H1 (cell line): ENCODE measurements around the gene PSD. TPM values are rescaled to one million over a fixed set of nuclear protein-coding genes. Genes with fewer than 3 reads are reported as not detected.
A peak's percentile ranks its signal among the peaks of the same experiment; 100 is the strongest.

Source experiments
- CTCF ChIA-PET: fragments of 300-600 bp; sonication (Branson Sonifier 250); formaldehyde crosslinking; loops from one replicate; lab custom pipeline; 2021; ENCODE audit not compliant: partially characterized antibody; lab: Charles Lee
- POLR2A ChIA-PET: fragments of 300-600 bp; sonication (Branson Sonifier 250); formaldehyde crosslinking; loops from one replicate; lab custom pipeline; 2021; ENCODE audit warnings: inconsistent platforms; ENCODE audit not compliant: partially characterized antibody; lab: Charles Lee
- DNase-seq, 2 experiments: peaks; one replicate each; pipeline versions ENCODE4 v3.0.0 to v3.0.0-alpha.2; 2010 to 2022; ENCODE audit warnings: low spot score in 2 of 2, low read depth in 1 of 2, mixed read lengths in 1 of 2
- FAIRE-seq: peaks from 2 replicates; lab custom pipeline; 2011; peaks lifted over from hg19 to GRCh38; lab: Jason Lieb, UNC
- H2AFZ ChIP-seq: 2 replicates; pipeline ENCODE4 v1.8.1; 2012; ENCODE audit warnings: low read length, inconsistent platforms
- H2AK5ac ChIP-seq: 2 replicates; pipeline ENCODE4 v1.6.1; 2013; ENCODE audit warnings: low read depth, low read length
- H2BK120ac ChIP-seq: replicated peaks from 2 replicates; pipeline ENCODE3; 2013; ENCODE audit warnings: low read depth, low read length, inconsistent platforms
- H2BK12ac ChIP-seq: 2 replicates; pipeline ENCODE4 v1.6.1; 2013; ENCODE audit warnings: low read depth, low read length
- H2BK15ac ChIP-seq: 2 replicates; pipeline ENCODE4 v1.6.1; 2013; ENCODE audit warnings: low read length
- H2BK20ac ChIP-seq: 2 replicates; pipeline ENCODE4 v1.6.1; 2013; ENCODE audit warnings: low read length
- H2BK5ac ChIP-seq: 2 replicates; pipeline ENCODE4 v1.6.1; 2013; ENCODE audit warnings: low read depth, low read length
- H3K14ac ChIP-seq: 2 replicates; pipeline ENCODE4 v1.6.1; 2013; ENCODE audit warnings: inconsistent platforms; ENCODE audit not compliant: insufficient read length
- H3K18ac ChIP-seq: 2 replicates; pipeline ENCODE4 v1.6.1; 2013; ENCODE audit warnings: low read length; ENCODE audit errors: extremely low read depth
- H3K23ac ChIP-seq: 2 replicates; pipeline ENCODE4 v1.6.1; 2013; ENCODE audit warnings: inconsistent platforms; ENCODE audit not compliant: insufficient read length
- H3K23me2 ChIP-seq: 2 replicates; pipeline ENCODE4 v1.6.1; 2013; ENCODE audit warnings: low read depth, low read length
- H3K27ac ChIP-seq: 2 replicates; pipeline ENCODE4 v1.6.1; 2011; ENCODE audit warnings: low read depth, low read length, inconsistent platforms
- H3K27me3 ChIP-seq, 4 experiments: replicated peaks in 1 of 4; 1 replicate in 1 of 4; 2 replicates in 3 of 4; pipeline versions ENCODE4 v1.6.1 to v1.8.1; 2011 to 2013; ENCODE audit warnings: low read length in 3 of 4, mild to moderate bottlenecking in 3 of 4, inconsistent platforms in 2 of 4, mixed read lengths in 2 of 4, moderate library complexity in 1 of 4; ENCODE audit not compliant: control insufficient read depth in 3 of 4, insufficient read depth in 3 of 4; ENCODE audit errors: extremely low read depth in 1 of 4
- H3K36me3 ChIP-seq, 4 experiments: 2 replicates each; pipeline versions ENCODE4 v1.6.1 to v1.8.1; 2011 to 2013; ENCODE audit warnings: mild to moderate bottlenecking in 4 of 4, low read length in 3 of 4, moderate library complexity in 2 of 4, control low read depth in 1 of 4, inconsistent platforms in 1 of 4; ENCODE audit not compliant: insufficient read depth in 4 of 4, control insufficient read depth in 2 of 4
- H3K4ac ChIP-seq: replicated peaks from 2 replicates; pipeline ENCODE3; 2013; ENCODE audit warnings: low read length, low read depth, mixed read lengths, inconsistent platforms; ENCODE audit not compliant: insufficient read length
- H3K4me1 ChIP-seq, 4 experiments: replicated peaks in 1 of 4; 1 replicate in 1 of 4; 2 replicates in 3 of 4; pipeline versions ENCODE4 v1.6.1 to v1.8.1; 2011 to 2013; ENCODE audit warnings: low read length in 3 of 4, inconsistent platforms in 2 of 4, mixed read lengths in 1 of 4; ENCODE audit not compliant: insufficient read depth in 4 of 4, control insufficient read depth in 3 of 4
- H3K4me2 ChIP-seq, 2 experiments: 2 replicates each; pipeline versions ENCODE4 v1.6.1 to v1.8.1; 2011 to 2013; ENCODE audit warnings: low read depth in 2 of 2, low read length in 2 of 2, control low read depth in 1 of 2, inconsistent platforms in 1 of 2, mild to moderate bottlenecking in 1 of 2; ENCODE audit not compliant: insufficient read depth in 1 of 2
- H3K4me3 ChIP-seq, 4 experiments: fragments of 200-600, 300-600 bp in 1 of 4; sonication (generic), shearing (Covaris generic), sonication (Bioruptor Twin) in 1 of 4; 2 replicates each; pipeline versions ENCODE4 v1.5.1 to v1.8.1; 2011 to 2016; ENCODE audit warnings: low read length in 4 of 4, low read depth in 3 of 4, control low read depth in 2 of 4, inconsistent platforms in 2 of 4, mild to moderate bottlenecking in 2 of 4, mixed read lengths in 1 of 4, moderate library complexity in 1 of 4; ENCODE audit not compliant: insufficient read depth in 2 of 4; ENCODE audit errors: extremely low read depth in 1 of 4
- H3K56ac ChIP-seq: replicated peaks from 2 replicates; pipeline ENCODE3; 2013; ENCODE audit warnings: low read depth, mild to moderate bottlenecking, mixed read lengths, low read length, inconsistent platforms; ENCODE audit not compliant: insufficient read length
- H3K79me1 ChIP-seq: 2 replicates; pipeline ENCODE4 v1.6.1; 2013; ENCODE audit warnings: low read depth, low read length, control low read depth
- H3K79me2 ChIP-seq, 2 experiments: 2 replicates each; pipeline versions ENCODE4 v1.6.1 to v1.8.1; 2012 to 2013; ENCODE audit warnings: low read length in 2 of 2, mild to moderate bottlenecking in 2 of 2, inconsistent platforms in 1 of 2; ENCODE audit not compliant: insufficient read depth in 2 of 2, control insufficient read depth in 1 of 2
- H3K9ac ChIP-seq, 4 experiments: replicated peaks in 1 of 4; 1 replicate in 1 of 4; 2 replicates in 3 of 4; pipeline versions ENCODE4 v1.6.1 to v1.8.1; 2011 to 2013; ENCODE audit warnings: low read depth in 3 of 4, low read length in 3 of 4, control low read depth in 2 of 4, mild to moderate bottlenecking in 2 of 4, moderate library complexity in 2 of 4, inconsistent platforms in 1 of 4; ENCODE audit errors: extremely low read depth in 1 of 4
- H3K9me3 ChIP-seq, 2 experiments: 2 replicates each; pipeline versions ENCODE4 v1.6.1 to v1.8.1; 2012 to 2013; ENCODE audit warnings: mild to moderate bottlenecking in 2 of 2, moderate library complexity in 2 of 2, control low read depth in 1 of 2, inconsistent platforms in 1 of 2, low read depth in 1 of 2, low read length in 1 of 2, mixed read lengths in 1 of 2; ENCODE audit not compliant: insufficient read depth in 2 of 2
- H4K20me1 ChIP-seq, 2 experiments: replicated peaks in 1 of 2; 2 replicates each; pipeline versions ENCODE3 to v1.8.1; 2011 to 2013; ENCODE audit warnings: inconsistent platforms in 2 of 2, low read length in 2 of 2, mild to moderate bottlenecking in 1 of 2; ENCODE audit not compliant: insufficient read depth in 2 of 2, control insufficient read depth in 1 of 2
- H4K5ac ChIP-seq: 2 replicates; pipeline ENCODE4 v1.6.1; 2013; ENCODE audit warnings: low read length, low read depth, mixed read lengths, inconsistent platforms; ENCODE audit not compliant: insufficient read length
- H4K8ac ChIP-seq: 2 replicates; pipeline ENCODE4 v1.8.0; 2013; ENCODE audit warnings: mild to moderate bottlenecking, moderate library complexity, low read length, inconsistent platforms; ENCODE audit not compliant: insufficient read depth; ENCODE audit errors: extremely low read depth
- H4K91ac ChIP-seq: replicated peaks from 2 replicates; pipeline ENCODE3; 2013; ENCODE audit warnings: low read length, mixed read lengths, inconsistent platforms; ENCODE audit not compliant: insufficient read length
- BACH1 ChIP-seq: IDR thresholded peaks from 2 replicates; pipeline ENCODE4 v1.6.1; 2012; ENCODE audit warnings: low read length, improper control_type of control experiment
- BRCA1 ChIP-seq: IDR thresholded peaks from 2 replicates; pipeline ENCODE4 v1.6.1; 2012; ENCODE audit warnings: low read depth, low read length, improper control_type of control experiment
- CBX5 ChIP-seq: fragments of 300-800, 300-1000 bp; sonication (generic); IDR thresholded peaks from 2 replicates; pipeline ENCODE4 v1.7.1; 2016; ENCODE audit warnings: antibody characterized with exemption, low read length, low read depth
- EGR1 ChIP-seq: IDR thresholded peaks from 2 replicates; pipeline ENCODE4 v1.6.1; 2011; ENCODE audit warnings: low read depth, low read length, borderline replicate concordance
- GTF2F1 ChIP-seq: IDR thresholded peaks from 2 replicates; pipeline ENCODE4 v1.6.1; 2012; ENCODE audit warnings: low read depth, low read length, improper control_type of control experiment, borderline replicate concordance
- HDAC2 ChIP-seq, 2 experiments: fragments of 300-600 bp in 1 of 2; sonication (generic) in 1 of 2; IDR thresholded peaks; 2 replicates each; pipeline ENCODE4 v1.6.1; 2011 to 2012; ENCODE audit warnings: low read depth in 2 of 2, low read length in 2 of 2, mild to moderate bottlenecking in 2 of 2, moderate library complexity in 2 of 2, borderline replicate concordance in 1 of 2, inconsistent platforms in 1 of 2
- MAFK ChIP-seq: IDR thresholded peaks from 2 replicates; pipeline ENCODE4 v1.6.1; 2012; ENCODE audit warnings: low read depth, mild to moderate bottlenecking, improper control_type of control experiment, low read length
- SP2 ChIP-seq: IDR thresholded peaks from 2 replicates; pipeline ENCODE4 v1.6.1; 2012; ENCODE audit warnings: mild to moderate bottlenecking, low read length, inconsistent platforms
- TAF1 ChIP-seq: IDR thresholded peaks from 2 replicates; pipeline ENCODE4 v1.6.1; 2011; ENCODE audit warnings: mild to moderate bottlenecking, low read depth, low read length
- USF2 ChIP-seq: IDR thresholded peaks from 2 replicates; pipeline ENCODE4 v1.6.1; 2011; ENCODE audit warnings: low read length, improper control_type of control experiment
- WGBS, 2 experiments: shearing (Covaris generic) in 1 of 2; methylation state at CpG; one replicate each; pipeline versions ENCODE4 v1.1.6 to v1.1.7; 2013 to 2015; ENCODE audit warnings: low lambda C conversion rate in 2 of 2, mixed read lengths in 2 of 2, inconsistent platforms in 1 of 2, low coverage in 1 of 2, missing lambda C conversion rate in 1 of 2; ENCODE audit not compliant: insufficient replicate concordance in 2 of 2, insufficient coverage in 1 of 2, insufficient read length in 1 of 2; ENCODE audit errors: extremely low coverage in 1 of 2, missing lambda C conversion rate in 1 of 2; 5-methylcytosine and 5-hydroxymethylcytosine counted together
- polyA plus RNA-seq, 7 experiments: library from polyadenylated mRNA; depleted of rRNA in 3 of 7; stranded (reverse) in 5 of 7; unstranded in 2 of 7; fragments of >200 nt in 5 of 7; fragments of 200-250 nt in 2 of 7; gene quantifications; 1 replicate in 5 of 7; 2 replicates in 1 of 7; 4 replicates in 1 of 7; pipeline versions ENCODE4 v1.2.1 to v1.2.3, GENCODE V29; 2011 to 2013; ENCODE audit warnings: missing spikeins in 2 of 7, mixed read lengths in 2 of 7
- total RNA-seq: library from RNA; stranded (reverse); fragmentation: NEBNext Ultra II Directional; extraction: Animal tissue kit (Norgen Biotek cat#: 25700); gene quantifications from 2 replicates; pipeline ENCODE4 v1.2.1, GENCODE V29; 2021
- TF ChIP-seq, protein P1 (sequence below): IDR thresholded peaks from 2 replicates; pipeline ENCODE4 v1.6.1; 2011; ENCODE audit warnings: low read depth, mild to moderate bottlenecking, low read length; ENCODE audit not compliant: insufficient read depth

PSD gene
- total and polyA plus RNA-seq, 2 of the 8 experiments (the other 6 are each of a cell fraction or from before 2014, with no cell fraction given), result 5.4 to 6.0 TPM

DNA sequence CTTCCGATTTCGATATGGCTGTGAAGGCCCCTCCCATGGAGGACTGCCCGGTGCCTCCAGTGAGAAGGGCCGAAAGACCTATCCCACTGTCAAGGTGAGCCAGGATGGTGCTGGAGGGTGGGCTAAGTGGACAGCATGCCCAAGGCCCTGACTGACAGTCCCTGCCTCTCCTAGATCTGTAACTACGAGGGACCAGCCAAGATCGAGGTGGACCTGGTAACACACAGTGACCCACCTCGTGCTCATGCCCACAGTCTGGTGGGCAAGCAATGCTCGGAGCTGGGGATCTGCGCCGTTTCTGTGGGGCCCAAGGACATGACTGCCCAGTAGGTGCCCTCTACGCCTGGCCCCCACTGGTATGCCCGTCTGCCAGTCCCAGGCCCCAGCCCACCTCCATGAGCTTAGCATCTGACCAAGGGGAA lies 21.8 kb downstream of the PSD start:
- peak overlapping the region; percentile 55 for H2AK5ac ChIP-seq
- peaks cover 13% of the 10 kb centered on the region for H3K23me2 ChIP-seq
- FAIRE-seq, result no peak
- peak overlapping the region in 1 of 4 experiments; percentile 72; a peak in 1 of 7 replicates for H3K9ac ChIP-seq
- H2AFZ ChIP-seq, result no peak overlapping the region
- no peaks in the 10 kb centered on the region for H3K79me2 ChIP-seq
- CTCF ChIA-PET, result interaction anchor here (1.0 to 16.4 kb wide), 15 partner anchors 8 to 228 kb away, joined by 3 to 357 read pairs (median 4); partner anchors contain the start of genes CUEDC2, ELOVL3, FBXL15 and PSD
- no peak overlapping the region for H2BK120ac ChIP-seq
- H4K20me1 ChIP-seq, result peaks cover 6 to 12% of the 10 kb centered on the region in 2 experiments
- H3K4me1 ChIP-seq, result peaks cover 0 to 24% (median 14%) of the 10 kb centered on the region in 4 experiments; a peak in 6 of 7 replicates
- no peak overlapping the region for H3K18ac ChIP-seq
- H3K4me2 ChIP-seq, result peak overlapping the region; percentile 91 to 98
- no peak overlapping the region for H3K27ac ChIP-seq
- H3K23ac ChIP-seq, result no peak overlapping the region
- no peak overlapping the region for H3K14ac ChIP-seq
- 0 out of 2 replicates have a peak overlapping the region, but pooled peaks have one; percentile 2 for H2BK5ac ChIP-seq
- no peak overlapping the region for H2BK20ac ChIP-seq
- H3K36me3 ChIP-seq, result peaks cover 2 to 12% (median 7%) of the 10 kb centered on the region in 4 experiments; a peak in 6 of 8 replicates
- no peak overlapping the region for H3K56ac ChIP-seq
- no peak overlapping the region for H4K8ac ChIP-seq
- H3K9me3 ChIP-seq, result no peaks in the 10 kb centered on the region
- H3K4me3 ChIP-seq, result peak overlapping the region in 2 of 4 experiments; percentile 29 to 69; a peak in 3 of 8 replicates
- POLR2A ChIA-PET, result interaction anchor here (1.1 to 6.1 kb wide), 6 partner anchors 9 to 35 kb away, joined by 4 to 38 read pairs (median 9); partner anchors contain the start of genes CUEDC2, FBXL15 and PSD
- H4K5ac ChIP-seq, result no peak overlapping the region
- H2BK15ac ChIP-seq, result no peak overlapping the region
- no peaks in the 10 kb centered on the region for H3K79me1 ChIP-seq
- DNase-seq, result no peak
- peak overlapping the region; percentile 50; the same call in 1 of the 2 replicates for H2BK12ac ChIP-seq
- WGBS, 2 experiments, result 92% methylated on average over 12 of the region's 12 CpGs; no CpG with 5 or more reads in 1 of the 2 experiments
- no peak overlapping the region for H3K4ac ChIP-seq
- no peak overlapping the region for H4K91ac ChIP-seq
- peaks cover 0 to 24% (median 18%) of the 10 kb centered on the region in 4 experiments; a peak in 6 of 7 replicates for H3K27me3 ChIP-seq
- TF ChIP-seq GTF2F1, result no peak
- no peak for TF ChIP-seq HDAC2 (IDR thresholded peaks at IDR 0.05; ENCODE audit: borderline replicate concordance in 1 of 2, low read depth in 2 of 2, low read length in 2 of 2)
- TF ChIP-seq EGR1, result no peak
- no peak for TF ChIP-seq CBX5
- TF ChIP-seq SP2, result no peak
- TF ChIP-seq BACH1, result no peak
- no peak for TF ChIP-seq MAFK
- TF ChIP-seq TAF1, result no peak
- no peak for TF ChIP-seq USF2
- TF ChIP-seq BRCA1, result no peak
- TF ChIP-seq, protein P1, sequence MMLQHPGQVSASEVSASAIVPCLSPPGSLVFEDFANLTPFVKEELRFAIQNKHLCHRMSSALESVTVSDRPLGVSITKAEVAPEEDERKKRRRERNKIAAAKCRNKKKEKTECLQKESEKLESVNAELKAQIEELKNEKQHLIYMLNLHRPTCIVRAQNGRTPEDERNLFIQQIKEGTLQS, result no peak
